ENCODE data around the gene SERPINB7. TPM values are rescaled to one million over a fixed set of nuclear protein-coding genes. Genes with fewer than 3 reads are reported as not detected.

Gene SERPINB7
- total RNA-seq, 4 donors from 2014 or later, result not detected

DNA sequence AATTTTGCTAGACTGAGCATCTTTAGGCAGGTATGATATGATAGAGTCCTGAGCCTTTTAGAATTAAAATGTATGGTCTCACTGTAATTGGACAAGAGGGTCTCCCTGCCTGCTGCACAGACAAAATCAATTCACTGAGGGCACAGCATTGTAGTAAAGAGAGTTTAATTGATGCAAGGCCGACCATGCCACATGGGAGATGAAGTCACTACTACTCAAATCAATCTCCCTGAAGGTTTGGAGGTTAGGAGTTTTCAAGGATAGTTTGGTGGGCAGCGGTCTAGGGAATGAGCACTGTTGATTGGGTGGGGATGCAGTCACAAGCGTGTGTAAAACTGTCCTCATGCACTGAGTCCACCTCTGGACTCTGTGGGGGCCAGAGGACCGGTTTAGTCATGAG, 26.1 kb downstream of the SERPINB7 start:
- Histone ChIP-seq H3K27me3 (no peaks in the 10 kb centered on the region), H3K4me1 (no peaks in the 10 kb centered on the region)

DNA sequence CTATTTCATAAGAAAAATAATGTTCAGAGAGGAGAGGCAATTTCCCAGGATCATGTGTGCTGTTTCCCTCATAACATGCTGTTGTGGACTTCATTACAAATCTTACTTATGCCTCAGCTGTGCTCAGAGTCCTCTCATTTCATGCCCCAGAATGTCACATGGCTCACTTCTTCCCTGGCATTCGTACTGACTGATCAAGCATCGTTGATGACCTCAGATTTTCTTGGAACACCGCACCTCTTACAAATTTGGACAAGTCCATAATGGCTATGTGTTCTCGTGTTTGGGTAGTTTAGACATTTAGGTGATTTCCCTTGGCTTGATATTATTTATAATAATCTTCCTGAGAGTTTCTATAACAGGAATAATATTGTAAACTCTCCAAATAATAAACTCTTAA, 32.9 kb downstream of the SERPINB7 start:
- Histone ChIP-seq H3K9me3 (no peaks in the 10 kb centered on the region), H3K4me3 (no peak overlapping the region), H3K4me1 (no peaks in the 10 kb centered on the region), H3K36me3 (no peaks in the 10 kb centered on the region), H3K27ac (no peak overlapping the region), H3K27me3 (no peaks in the 10 kb centered on the region)
- intact Hi-C loops (cut with DNase I; ENCODE audit: low total_unique reads) (no loop called here), in situ Hi-C loops (cut with MboI; ENCODE audit: low pct_ligation_motif_present in 1 of 4, low pct_unique_long_range_greater_than_20kb in 1 of 4, low sequenced_read_pairs in 3 of 4) (loop anchor here in 1 of 4 donors (10.0 kb wide), 1 partner anchor 57 kb away; no protein-coding TSS in a partner anchor)
- TF ChIP-seq, protein P1, sequence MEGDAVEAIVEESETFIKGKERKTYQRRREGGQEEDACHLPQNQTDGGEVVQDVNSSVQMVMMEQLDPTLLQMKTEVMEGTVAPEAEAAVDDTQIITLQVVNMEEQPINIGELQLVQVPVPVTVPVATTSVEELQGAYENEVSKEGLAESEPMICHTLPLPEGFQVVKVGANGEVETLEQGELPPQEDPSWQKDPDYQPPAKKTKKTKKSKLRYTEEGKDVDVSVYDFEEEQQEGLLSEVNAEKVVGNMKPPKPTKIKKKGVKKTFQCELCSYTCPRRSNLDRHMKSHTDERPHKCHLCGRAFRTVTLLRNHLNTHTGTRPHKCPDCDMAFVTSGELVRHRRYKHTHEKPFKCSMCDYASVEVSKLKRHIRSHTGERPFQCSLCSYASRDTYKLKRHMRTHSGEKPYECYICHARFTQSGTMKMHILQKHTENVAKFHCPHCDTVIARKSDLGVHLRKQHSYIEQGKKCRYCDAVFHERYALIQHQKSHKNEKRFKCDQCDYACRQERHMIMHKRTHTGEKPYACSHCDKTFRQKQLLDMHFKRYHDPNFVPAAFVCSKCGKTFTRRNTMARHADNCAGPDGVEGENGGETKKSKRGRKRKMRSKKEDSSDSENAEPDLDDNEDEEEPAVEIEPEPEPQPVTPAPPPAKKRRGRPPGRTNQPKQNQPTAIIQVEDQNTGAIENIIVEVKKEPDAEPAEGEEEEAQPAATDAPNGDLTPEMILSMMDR (IDR thresholded peaks at IDR 0.05), result no peak
- TF ChIP-seq EP300 (IDR thresholded peaks at IDR 0.05; ENCODE audit: low read depth) (no peak), POLR2A (IDR thresholded peaks at IDR 0.05) (no peak), POLR2AphosphoS5 (IDR thresholded peaks at IDR 0.05) (no peak)
- no peak for DNase-seq
- WGBS, 2 donors (ENCODE audit: low coverage in 1 of 2), result 55 to 62% methylated on average over 3 to 4 of the region's 4 CpGs

More for the DNA sequence above, 26.1 kb downstream of the SERPINB7 start:
- intact Hi-C loops (cut with DNase I; ENCODE audit: low total_unique reads), result no loop called here
- in situ Hi-C loops (cut with MboI; ENCODE audit: low pct_ligation_motif_present in 1 of 4, low pct_unique_long_range_greater_than_20kb in 1 of 4, low sequenced_read_pairs in 3 of 4), result loop anchor here in 1 of 4 donors (10.0 kb wide), 1 partner anchor 63 kb away; no protein-coding TSS in a partner anchor
- DNase-seq, result no peak
- H3K36me3 ChIP-seq, result no peaks in the 10 kb centered on the region
- TF ChIP-seq POLR2A (IDR thresholded peaks at IDR 0.05), result no peak
- TF ChIP-seq POLR2AphosphoS5 (IDR thresholded peaks at IDR 0.05), result no peak
- TF ChIP-seq, protein P1 (IDR thresholded peaks at IDR 0.05), result no peak
- TF ChIP-seq EP300 (IDR thresholded peaks at IDR 0.05; ENCODE audit: low read depth), result no peak
- no peak overlapping the region for H3K4me3 ChIP-seq
- WGBS, 2 donors (ENCODE audit: low coverage in 1 of 2), result 76 to 80% methylated on average over 3 to 4 of the region's 4 CpGs
- H3K9me3 ChIP-seq, result no peaks in the 10 kb centered on the region
- H3K27ac ChIP-seq, result no peak overlapping the region

DNA sequence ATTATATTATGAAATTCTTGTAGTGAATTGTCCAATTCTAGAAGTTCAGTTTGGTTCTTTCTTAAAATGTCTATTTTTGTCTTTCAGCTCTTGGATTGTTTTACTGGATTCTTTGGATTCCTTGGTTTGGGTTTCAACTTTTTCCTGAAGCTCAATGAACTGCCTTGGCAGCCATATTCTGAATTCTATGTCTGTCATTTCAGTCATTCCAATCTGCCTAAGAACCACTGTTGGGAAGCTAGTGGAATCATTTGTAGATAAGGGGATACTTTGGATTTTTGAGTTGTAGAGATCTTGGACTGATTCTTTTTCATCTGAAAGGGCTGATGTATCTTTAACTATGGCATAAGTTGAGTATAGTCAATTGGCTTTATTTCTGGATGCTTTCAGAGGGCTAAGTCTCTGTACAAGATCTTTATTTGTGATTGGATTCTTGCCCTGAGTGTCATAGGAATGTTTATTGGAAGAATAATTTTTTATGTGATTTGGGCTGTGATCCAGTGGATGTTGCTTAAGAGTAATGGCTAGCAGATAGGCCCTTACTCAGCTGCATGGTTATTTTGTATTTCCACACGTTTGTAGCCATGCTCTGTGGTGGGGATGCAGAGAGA, 42.3 kb downstream of the SERPINB7 start:
- no peak overlapping the region for H3K4me3 ChIP-seq
- peaks cover 0 to 2% of the 10 kb centered on the region in 2 donors for H3K9me3 ChIP-seq
- no peaks in the 10 kb centered on the region for H3K27me3 ChIP-seq
- no peak for DNase-seq
- in situ Hi-C loops (cut with MboI; ENCODE audit: low pct_ligation_motif_present in 1 of 4, low pct_unique_long_range_greater_than_20kb in 1 of 4, low sequenced_read_pairs in 3 of 4) (no loop called here), intact Hi-C loops (cut with DNase I; ENCODE audit: low total_unique reads) (no loop called here)
- peak overlapping the region in 2 of 4 donors; percentile 35 to 50 for H3K27ac ChIP-seq
- H3K4me1 ChIP-seq, result peaks cover 0 to 23% (median 9%) of the 10 kb centered on the region in 4 donors
- 31% methylated on average over 1 of the region's 1 CpG; no CpG with 5 or more reads in 1 of the 2 donors for WGBS, 2 donors (ENCODE audit: low coverage in 1 of 2)
- TF ChIP-seq POLR2AphosphoS5 (IDR thresholded peaks at IDR 0.05), result peak in 1 of 3 donors; percentile 26
- TF ChIP-seq, protein P1 (IDR thresholded peaks at IDR 0.05), result no peak
- no peaks in the 10 kb centered on the region for H3K36me3 ChIP-seq

DNA sequence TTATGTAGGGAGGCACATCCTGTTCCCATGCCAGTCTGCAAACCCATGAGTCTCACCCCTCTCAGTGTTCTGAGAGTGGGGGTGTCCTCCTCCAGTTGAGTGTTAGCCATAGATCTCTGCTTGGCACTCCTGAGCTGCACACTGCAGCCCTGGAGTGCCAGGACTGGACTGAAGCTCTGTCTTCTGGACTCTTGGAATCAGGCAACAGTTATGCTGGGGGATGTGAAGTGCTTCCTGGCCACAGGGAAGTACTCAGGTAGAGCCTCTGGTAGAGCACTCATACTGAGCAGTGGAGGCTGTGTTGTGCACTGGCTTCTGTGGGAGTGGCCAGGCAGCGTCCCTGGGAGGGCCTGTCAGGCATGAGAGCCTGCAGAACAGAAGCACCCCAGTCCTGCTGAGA, 43.0 kb downstream of the SERPINB7 start:
- TF ChIP-seq EP300 (IDR thresholded peaks at IDR 0.05; ENCODE audit: low read depth), result no peak
- TF ChIP-seq POLR2AphosphoS5 (IDR thresholded peaks at IDR 0.05), result no peak
- TF ChIP-seq POLR2A (IDR thresholded peaks at IDR 0.05), result no peak
- TF ChIP-seq, protein P1 (IDR thresholded peaks at IDR 0.05), result no peak
- in situ Hi-C loops (cut with MboI; ENCODE audit: low pct_ligation_motif_present in 1 of 4, low pct_unique_long_range_greater_than_20kb in 1 of 4, low sequenced_read_pairs in 3 of 4), result no loop called here
- no peak for DNase-seq
- no peak overlapping the region for H3K4me3 ChIP-seq
- H3K27ac ChIP-seq, result peak overlapping the region in 2 of 4 donors; percentile 35 to 50
- WGBS, 2 donors (ENCODE audit: low coverage in 1 of 2), result 0% methylated on average over 1 of the region's 1 CpG; no CpG with 5 or more reads in 1 of the 2 donors
- peaks cover 0 to 23% (median 9%) of the 10 kb centered on the region in 4 donors for H3K4me1 ChIP-seq
- intact Hi-C loops (cut with DNase I; ENCODE audit: low total_unique reads), result no loop called here
- H3K36me3 ChIP-seq, result no peaks in the 10 kb centered on the region
- H3K9me3 ChIP-seq, result peaks cover 0 to 2% of the 10 kb centered on the region in 2 donors
- H3K27me3 ChIP-seq, result no peaks in the 10 kb centered on the region
